ENCODE measurements around the gene NID1. TPM values are rescaled to one million over a fixed set of nuclear protein-coding genes. Genes with fewer than 3 reads are reported as not detected.
"Not testable (repeated sequence)": the region's sequence is repeated elsewhere in the genome, so short reads cannot be mapped to it uniquely, and the experiment has no call there.

NID1 gene
- total RNA-seq, 1 experiment from 2014 or later, result 0.32 TPM

GRCh38 chr1:235928197-235928596 is 136.7 kb downstream of the NID1 start:
- H3K9ac ChIP-seq (ENCODE audit: low read length), result no peak overlapping the region

GRCh38 chr1:235927551-235927950 is 137.3 kb downstream of the NID1 start:
- ATAC-seq; H3K36me3 ChIP-seq (ENCODE audit: control insufficient read depth in 1 of 2, insufficient read depth in 2 of 2, low read length in 2 of 2); H3K4me1 ChIP-seq (ENCODE audit: control insufficient read depth in 1 of 2, insufficient read depth in 2 of 2, low read length in 2 of 2); RAD21 ChIA-PET (ENCODE audit: low non-redundant PET in 1 of 2, low total read pairs in 2 of 2, uncharacterized antibody in 2 of 2, unreplicated experiment in 2 of 2); BruUV-seq (replicated peaks); intact Hi-C loops (cut with micrococcal nuclease); H3K9me3 ChIP-seq (ENCODE audit: control insufficient read depth in 1 of 2, insufficient read depth in 1 of 2, low read depth in 1 of 2, low read length in 2 of 2); H3K27ac ChIP-seq (ENCODE audit: low read depth, low read length); H3K9me2 ChIP-seq (ENCODE audit: insufficient read depth); H3K79me2 ChIP-seq (ENCODE audit: insufficient read depth, low read length); DNase-seq (ENCODE audit: low read depth, low spot score); H3K9ac ChIP-seq (ENCODE audit: low read length); POLR2A ChIA-PET; CTCF ChIA-PET; H3K27me3 ChIP-seq (ENCODE audit: insufficient read depth, low read length); H2AFZ ChIP-seq (ENCODE audit: low read depth, low read length, poor library complexity, severe bottlenecking); H3K4me3 ChIP-seq (replicated peaks in 1 of 2; ENCODE audit: low read depth in 1 of 2, low read length in 2 of 2); H4K20me1 ChIP-seq (ENCODE audit: insufficient read depth); H3K4me2 ChIP-seq (ENCODE audit: low read length): not testable (repeated sequence)

More at GRCh38 chr1:235928197-235928596, 136.7 kb downstream of the NID1 start:
- BruUV-seq (replicated peaks), result no TSS peak
- CTCF ChIA-PET, result no interaction called here
- Histone ChIP-seq H3K4me1 (ENCODE audit: control insufficient read depth in 1 of 2, insufficient read depth in 2 of 2, low read length in 2 of 2) (peaks cover 0 to 4% of the 10 kb centered on the region in 2 experiments; a peak in 1 of 4 replicates), H3K9me2 (ENCODE audit: insufficient read depth) (no peaks in the 10 kb centered on the region; the same call in 1 of the 2 replicates), H2AFZ (ENCODE audit: low read depth, low read length, poor library complexity, severe bottlenecking) (no peak overlapping the region), H3K9me3 (ENCODE audit: control insufficient read depth in 1 of 2, insufficient read depth in 1 of 2, low read depth in 1 of 2, low read length in 2 of 2) (no peaks in the 10 kb centered on the region), H3K4me3 (replicated peaks in 1 of 2; ENCODE audit: low read depth in 1 of 2, low read length in 2 of 2) (no peak overlapping the region), H3K36me3 (ENCODE audit: control insufficient read depth in 1 of 2, insufficient read depth in 2 of 2, low read length in 2 of 2) (no peaks in the 10 kb centered on the region), H3K4me2 (ENCODE audit: low read length) (no peak overlapping the region), H3K27me3 (ENCODE audit: insufficient read depth, low read length) (no peaks in the 10 kb centered on the region), H4K20me1 (ENCODE audit: insufficient read depth) (no peaks in the 10 kb centered on the region), H3K27ac (ENCODE audit: low read depth, low read length) (no peak overlapping the region), H3K79me2 (ENCODE audit: insufficient read depth, low read length) (no peaks in the 10 kb centered on the region)
- DNase-seq (ENCODE audit: low read depth, low spot score) (no peak), ATAC-seq (no peak)
- TF ChIP-seq EZH2 (IDR thresholded peaks at IDR 0.05) (no peak), YY1 (IDR thresholded peaks at IDR 0.05; ENCODE audit: extremely low read depth, insufficient replicate concordance, low read depth, low read length) (no peak)
- RAD21 ChIA-PET (ENCODE audit: low non-redundant PET in 1 of 2, low total read pairs in 2 of 2, uncharacterized antibody in 2 of 2, unreplicated experiment in 2 of 2), result no interaction called here
- intact Hi-C loops (cut with micrococcal nuclease), result no loop called here
- POLR2A ChIA-PET, result no interaction called here

Other genes with a start within 250 kb of the NID1 start
- gene LYST, start 198.2 kb downstream of the NID1 start, total RNA-seq (2021; ENCODE audit: unreplicated experiment), result 6.6 TPM
- 11.4 TPM for gene GPR137B, start 77.4 kb upstream of the NID1 start, total RNA-seq (2021; ENCODE audit: unreplicated experiment)
- gene ERO1B, start 216.9 kb upstream of the NID1 start, total RNA-seq (2021; ENCODE audit: unreplicated experiment), result 5.4 TPM

Measured in HCT116 (cell line).